Measurements from ENCODE around the gene GPC6. TPM values are rescaled to one million over a fixed set of nuclear protein-coding genes. Genes with fewer than 3 reads are reported as not detected.

Gene GPC6
- total and polyA plus RNA-seq, 12 donors = 0.15 to 5.4 (median 2.5) TPM

DNA sequence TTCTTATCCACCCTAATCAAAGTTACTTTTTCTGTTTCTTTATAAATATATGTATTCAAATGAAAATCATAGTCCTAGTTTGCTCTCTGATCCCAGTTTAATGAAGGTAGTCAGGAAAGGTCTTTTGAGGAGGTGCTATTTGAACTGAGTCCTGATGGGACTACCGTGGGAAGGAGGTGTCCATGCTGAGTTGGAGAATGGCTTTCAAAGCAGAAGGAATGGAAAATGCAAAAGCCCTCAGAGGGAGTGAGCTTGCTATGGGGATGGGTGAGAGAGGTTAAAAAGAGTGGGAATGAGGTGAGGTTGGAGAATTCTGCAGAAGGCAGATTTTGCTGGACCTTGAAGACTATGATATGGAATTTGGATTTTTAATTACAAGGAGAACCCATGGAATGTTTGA, 193.6 kb downstream of the GPC6 start:
- Histone ChIP-seq H3K4me3 (no peak overlapping the region), H3K27me3 (no peaks in the 10 kb centered on the region), H3K36me3 (no peaks in the 10 kb centered on the region), H3K27ac (no peak overlapping the region), H3K4me1 (no peaks in the 10 kb centered on the region), H3K9me3 (no peaks in the 10 kb centered on the region)
- WGBS, 2 donors = 42 to 76% methylated on average over 1 of the region's 1 CpG
- DNase-seq = no peak
- no peak for ATAC-seq
- no peak for TF ChIP-seq CTCF (IDR thresholded peaks at IDR 0.05)
- intact Hi-C loops (cut with DNase I) = no loop called here

GRCh38 chr13:93420887-93421286, 194.3 kb downstream of the GPC6 start:
- DNase-seq (no peak), ATAC-seq (no peak)
- 82 to 89% methylated on average over 6 of the region's 6 CpGs for WGBS, 2 donors
- H3K36me3 ChIP-seq = no peaks in the 10 kb centered on the region
- H3K4me3 ChIP-seq = no peak overlapping the region
- H3K4me1 ChIP-seq = no peaks in the 10 kb centered on the region
- no peak overlapping the region for H3K27ac ChIP-seq
- no peaks in the 10 kb centered on the region for H3K9me3 ChIP-seq
- intact Hi-C loops (cut with DNase I) = no loop called here
- H3K27me3 ChIP-seq = no peaks in the 10 kb centered on the region
- no peak for TF ChIP-seq CTCF (IDR thresholded peaks at IDR 0.05)

GRCh38 chr13:93422980-93423543, 196.5 kb downstream of the GPC6 start:
- Histone ChIP-seq H3K36me3 (no peaks in the 10 kb centered on the region), H3K27me3 (no peaks in the 10 kb centered on the region), H3K27ac (no peak overlapping the region), H3K4me3 (no peak overlapping the region), H3K9me3 (peaks cover 0 to 5% (median 0%) of the 10 kb centered on the region in 11 donors), H3K4me1 (no peaks in the 10 kb centered on the region)
- DNase-seq (no peak), ATAC-seq (no peak)
- 89 to 91% methylated on average over 2 of the region's 2 CpGs for WGBS, 2 donors
- TF ChIP-seq CTCF (IDR thresholded peaks at IDR 0.05) = no peak
- intact Hi-C loops (cut with DNase I) = no loop called here

DNA sequence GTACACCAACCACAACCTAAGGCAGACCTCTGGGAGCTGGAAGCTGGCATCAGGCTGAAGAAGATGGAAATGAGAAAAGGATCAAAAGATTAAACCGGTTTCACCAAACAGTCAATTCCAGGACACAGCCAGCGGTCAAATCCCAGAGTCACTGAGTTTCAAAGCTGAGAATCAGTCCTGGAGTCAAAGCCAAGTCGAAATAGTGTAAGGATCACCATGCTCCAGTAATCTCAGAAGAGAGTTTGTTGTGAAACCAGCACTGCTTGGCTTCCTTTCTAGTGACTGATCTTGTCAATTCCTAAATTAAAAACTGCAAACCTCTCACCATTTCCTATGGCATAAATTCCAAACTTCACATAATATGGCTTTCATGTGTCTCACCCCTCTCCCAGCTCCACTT, 198.8 kb downstream of the GPC6 start:
- no peaks in the 10 kb centered on the region for H3K36me3 ChIP-seq
- no peaks in the 10 kb centered on the region for H3K4me1 ChIP-seq
- ATAC-seq = no peak
- H3K4me3 ChIP-seq = no peak overlapping the region
- intact Hi-C loops (cut with DNase I) = no loop called here
- DNase-seq = no peak
- peaks cover 0 to 5% (median 0%) of the 10 kb centered on the region in 11 donors for H3K9me3 ChIP-seq
- H3K27ac ChIP-seq = no peak overlapping the region
- TF ChIP-seq CTCF (IDR thresholded peaks at IDR 0.05) = no peak
- H3K27me3 ChIP-seq = no peaks in the 10 kb centered on the region
- 83 to 85% methylated on average over 3 of the region's 3 CpGs for WGBS, 2 donors

All from heart right ventricle (tissue), 16 donors.